Erythroblast (primary cell): ENCODE data around the gene CHST15.

Source experiments
- GATA1 ChIP-seq: IDR thresholded peaks from 2 replicates; pipeline ENCODE4 v1.6.1; 2011; ENCODE audit warnings: low read depth, mild to moderate bottlenecking, control low read depth, low read length, moderate library complexity
- POLR2A ChIP-seq: IDR thresholded peaks from 2 replicates; pipeline ENCODE4 v1.6.1; 2011; ENCODE audit warnings: mild to moderate bottlenecking, low read length

DNA sequence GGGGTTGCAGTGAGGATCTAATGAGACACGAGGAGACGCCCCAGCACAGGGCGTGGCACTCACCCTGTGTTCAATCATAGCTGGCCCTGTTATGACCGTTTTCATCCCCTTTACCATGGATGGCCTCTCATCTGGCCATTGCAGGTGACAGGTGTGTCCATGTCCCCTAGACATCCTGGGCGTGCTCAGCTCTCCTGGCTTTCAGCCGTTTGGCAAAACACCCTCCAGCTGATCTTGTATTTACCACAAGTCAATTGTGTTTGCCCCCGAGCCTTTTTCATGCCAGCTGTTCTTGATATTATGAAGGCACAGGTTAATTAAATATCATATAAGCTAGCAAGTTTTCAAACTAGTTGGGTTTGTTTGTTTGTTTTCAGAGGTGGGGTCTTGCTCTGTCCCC lies 97.1 kb downstream of the CHST15 start:
- TF ChIP-seq POLR2A = no peak
- no peak for TF ChIP-seq GATA1
